OCI-LY3 (cell line): ENCODE results near the gene CDH24.
"Not testable (repeated sequence)": the region's sequence is repeated elsewhere in the genome, so short reads cannot be mapped to it uniquely, and the experiment has no call there.

Experiments
- H2AFZ ChIP-seq: fragments of 200-600, 300-600 bp; shearing (Covaris generic); 2 replicates; pipeline ENCODE4 v1.6.0; 2014; ENCODE audit warnings: antibody characterized with exemption, low read depth, low read length
- H3K27ac ChIP-seq: fragments of 200-600, 300-600 bp; sonication (generic); 2 replicates; pipeline ENCODE4 v1.5.1; 2014; ENCODE audit warnings: mild to moderate bottlenecking, low read length, moderate library complexity, mixed read lengths
- H3K27me3 ChIP-seq: fragments of 200-600, 300-600 bp; sonication (generic); 2 replicates; pipeline ENCODE4 v1.6.1; 2014; ENCODE audit warnings: low read depth, low read length, mixed read lengths
- H3K36me3 ChIP-seq: fragments of 200-600, 300-600 bp; sonication (generic); replicated peaks from 2 replicates; pipeline ENCODE3; 2014; ENCODE audit warnings: low read depth, low read length, mixed read lengths
- H3K4me1 ChIP-seq: fragments of 300-600, 200-600 bp; sonication (generic); 2 replicates; pipeline ENCODE4 v1.6.1; 2014; ENCODE audit warnings: low read length, mixed read lengths
- H3K4me2 ChIP-seq: fragments of 200-600, 300-600 bp; sonication (generic); 2 replicates; pipeline ENCODE4 v1.6.1; 2014; ENCODE audit warnings: low read length, mixed read lengths
- H3K4me3 ChIP-seq: fragments of 300-600, 200-600 bp; sonication (generic); 2 replicates; pipeline ENCODE4 v1.5.1; 2014; ENCODE audit warnings: antibody characterized with exemption, mild to moderate bottlenecking, low read length, moderate library complexity
- H3K79me2 ChIP-seq: fragments of 300-600, 200-600 bp; shearing (Covaris generic); 2 replicates; pipeline ENCODE4 v1.6.1; 2014; ENCODE audit warnings: mild to moderate bottlenecking, low read length, mixed read lengths
- H3K9ac ChIP-seq: fragments of 300-600, 200-600 bp; shearing (Covaris generic); 2 replicates; pipeline ENCODE4 v1.6.0; 2014; ENCODE audit warnings: mild to moderate bottlenecking, low read length, moderate library complexity
- H3K9me3 ChIP-seq: fragments of 200-600, 300-600 bp; shearing (Covaris generic); 2 replicates; pipeline ENCODE4 v1.6.1; 2014; ENCODE audit warnings: low read length, mixed read lengths; ENCODE audit not compliant: insufficient read depth
- H4K20me1 ChIP-seq: fragments of 200-600, 300-600 bp; sonication (generic); 2 replicates; pipeline ENCODE4 v1.6.1; 2016; ENCODE audit warnings: low read length, mixed read lengths; ENCODE audit not compliant: insufficient read depth
- EZH2phosphoT487 ChIP-seq: fragments of 200-600 bp; shearing (Covaris generic); IDR thresholded peaks from 2 replicates; pipeline ENCODE4 v1.6.1; 2018; ENCODE audit warnings: antibody characterized with exemption, mixed run types, low read depth
- TF ChIP-seq, protein P1 (sequence below): fragments of 200-600, 300-600 bp; sonication (generic); IDR thresholded peaks from 2 replicates; pipeline ENCODE4 v1.5.1; 2014; ENCODE audit warnings: antibody characterized with exemption, low read length, low read depth

CDH24 gene

GRCh38 chr14:23015618-23016017 lies 41.7 kb downstream of the CDH24 start:
- Histone ChIP-seq H3K36me3 (no peaks in the 10 kb centered on the region), H2AFZ (no peak overlapping the region)

GRCh38 chr14:23013749-23014054 lies 43.6 kb downstream of the CDH24 start:
- H3K36me3 ChIP-seq, H2AFZ ChIP-seq, H3K9me3 ChIP-seq, H3K4me2 ChIP-seq, H3K9ac ChIP-seq, H3K27me3 ChIP-seq, H4K20me1 ChIP-seq, H3K4me3 ChIP-seq, H3K79me2 ChIP-seq, H3K27ac ChIP-seq: not testable (repeated sequence)
- H3K4me1 ChIP-seq, result peaks cover 12% of the 10 kb centered on the region

More at GRCh38 chr14:23015618-23016017, 41.7 kb downstream of the CDH24 start:
- no peaks in the 10 kb centered on the region for H3K79me2 ChIP-seq
- H3K27ac ChIP-seq, result no peak overlapping the region
- no peaks in the 10 kb centered on the region for H4K20me1 ChIP-seq
- H3K4me3 ChIP-seq, result no peak overlapping the region
- H3K4me1 ChIP-seq, result no peaks in the 10 kb centered on the region
- no peaks in the 10 kb centered on the region for H3K27me3 ChIP-seq
- TF ChIP-seq EZH2phosphoT487, result no peak
- TF ChIP-seq, protein P1, sequence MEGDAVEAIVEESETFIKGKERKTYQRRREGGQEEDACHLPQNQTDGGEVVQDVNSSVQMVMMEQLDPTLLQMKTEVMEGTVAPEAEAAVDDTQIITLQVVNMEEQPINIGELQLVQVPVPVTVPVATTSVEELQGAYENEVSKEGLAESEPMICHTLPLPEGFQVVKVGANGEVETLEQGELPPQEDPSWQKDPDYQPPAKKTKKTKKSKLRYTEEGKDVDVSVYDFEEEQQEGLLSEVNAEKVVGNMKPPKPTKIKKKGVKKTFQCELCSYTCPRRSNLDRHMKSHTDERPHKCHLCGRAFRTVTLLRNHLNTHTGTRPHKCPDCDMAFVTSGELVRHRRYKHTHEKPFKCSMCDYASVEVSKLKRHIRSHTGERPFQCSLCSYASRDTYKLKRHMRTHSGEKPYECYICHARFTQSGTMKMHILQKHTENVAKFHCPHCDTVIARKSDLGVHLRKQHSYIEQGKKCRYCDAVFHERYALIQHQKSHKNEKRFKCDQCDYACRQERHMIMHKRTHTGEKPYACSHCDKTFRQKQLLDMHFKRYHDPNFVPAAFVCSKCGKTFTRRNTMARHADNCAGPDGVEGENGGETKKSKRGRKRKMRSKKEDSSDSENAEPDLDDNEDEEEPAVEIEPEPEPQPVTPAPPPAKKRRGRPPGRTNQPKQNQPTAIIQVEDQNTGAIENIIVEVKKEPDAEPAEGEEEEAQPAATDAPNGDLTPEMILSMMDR, result no peak
- no peak overlapping the region for H3K4me2 ChIP-seq
- no peaks in the 10 kb centered on the region for H3K9me3 ChIP-seq
- no peak overlapping the region for H3K9ac ChIP-seq

DNA sequence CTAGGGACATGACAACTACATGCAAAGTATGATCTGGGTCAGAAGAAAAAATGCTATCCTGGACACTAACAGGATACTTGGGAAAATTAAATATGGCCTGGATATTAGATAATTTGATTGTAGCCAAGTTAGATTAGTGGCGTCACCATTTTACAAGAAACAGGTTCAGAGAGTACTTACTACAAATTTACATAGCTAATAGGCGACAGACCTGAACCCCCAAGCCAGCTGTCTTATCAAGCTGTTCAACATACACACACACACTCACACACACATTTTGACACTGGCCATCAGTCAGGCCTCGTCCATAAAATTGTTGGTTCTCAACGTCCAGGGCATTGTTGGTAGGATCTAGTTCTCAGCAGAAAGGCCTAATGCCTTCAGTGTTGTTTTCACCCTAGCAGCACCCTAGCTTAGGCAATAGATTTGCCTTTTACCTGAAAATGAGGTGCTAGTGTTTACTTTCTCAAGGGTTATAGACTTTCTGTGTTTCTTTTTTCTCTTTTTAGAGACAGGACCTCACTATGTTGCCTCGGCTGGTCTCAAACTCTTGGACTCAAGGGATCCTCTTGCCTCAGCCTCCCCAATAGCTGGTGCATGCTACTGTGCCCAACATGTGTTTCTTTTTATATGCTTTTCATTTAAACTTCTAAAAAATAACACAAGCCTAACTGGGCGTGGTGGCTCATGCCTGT lies 44.1 kb downstream of the CDH24 start:
- H4K20me1 ChIP-seq, result no peaks in the 10 kb centered on the region
- H3K79me2 ChIP-seq, result 0 out of 2 replicates have a peak, but pooled peaks cover 2% of the 10 kb centered on the region
- TF ChIP-seq, protein P1, result no peak
- no peak for TF ChIP-seq EZH2phosphoT487
- H3K9me3 ChIP-seq, result no peaks in the 10 kb centered on the region
- H3K9ac ChIP-seq, result no peak overlapping the region
- peaks cover 17% of the 10 kb centered on the region for H3K4me1 ChIP-seq
- no peak overlapping the region for H3K27ac ChIP-seq
- no peaks in the 10 kb centered on the region for H3K27me3 ChIP-seq
- no peak overlapping the region for H3K4me3 ChIP-seq
- H3K36me3 ChIP-seq, result no peaks in the 10 kb centered on the region
- no peak overlapping the region for H3K4me2 ChIP-seq
- no peak overlapping the region for H2AFZ ChIP-seq

- Histone ChIP-seq H4K20me1 (no peaks in the 10 kb centered on the region), H2AFZ (peak within 1 kb of the TSS; percentile 98), H3K4me1 (peaks cover 32% of the 10 kb centered on the region), H3K27ac (peak within 1 kb of the TSS; percentile 78), H3K79me2 (0 out of 2 replicates have a peak, but pooled peaks cover 2% of the 10 kb centered on the region), H3K9me3 (no peaks in the 10 kb centered on the region), H3K36me3 (no peaks in the 10 kb centered on the region), H3K27me3 (no peaks in the 10 kb centered on the region), H3K4me3 (peak within 1 kb of the TSS; percentile 87), H3K9ac (peak within 1 kb of the TSS; percentile 96), H3K4me2 (peak within 1 kb of the TSS; percentile 100)
- TF ChIP-seq, protein P1, result no peak
- no peak for TF ChIP-seq EZH2phosphoT487
Observed at GRCh38 chr14:23009939-23010726, 47.2 kb downstream of the CDH24 start, which contains the start of gene C14orf93. TSS of gene C14orf93 (minus strand) at chr14:23010143. CDS start at chr14:22999023, 11,120 bp downstream.
